K562 (cell line): ENCODE results near the gene CEBPE. TPM values are rescaled to one million over a fixed set of nuclear protein-coding genes. Genes with fewer than 3 reads are reported as not detected.

Experiments used
- ARNT ChIP-seq, 2 experiments: fragments of 450-650 bp; IDR thresholded peaks; 2 replicates each; pipeline ENCODE4 v1.6.1; 2016; ENCODE audit warnings: mild to moderate bottlenecking in 1 of 2
- CHAMP1 ChIP-seq: fragments of 450-650 bp; IDR thresholded peaks from 2 replicates; pipeline ENCODE4 v1.6.1; 2016; ENCODE audit warnings: mild to moderate bottlenecking
- KLF16 ChIP-seq: IDR thresholded peaks from 2 replicates; pipeline ENCODE4 v1.6.1; 2016; ENCODE audit warnings: antibody characterized with exemption
- MEF2D ChIP-seq: conservative IDR thresholded peaks from 2 replicates; pipeline ENCODE4 v1.6.1; 2016; ENCODE audit warnings: low read depth, missing genetic modification characterization, missing compliant biosample characterization
- MLLT1 ChIP-seq, 2 experiments: fragments of 450-650 bp; IDR thresholded peaks; 2 replicates each; pipeline ENCODE4 v1.6.1; 2016
- NBN ChIP-seq: fragments of 450-650 bp; IDR thresholded peaks from 2 replicates; pipeline ENCODE4 v1.6.1; 2016; ENCODE audit warnings: low read depth, mild to moderate bottlenecking
- NR2C1 ChIP-seq, 2 experiments: fragments of 450-650 bp; IDR thresholded peaks; 2 replicates each; pipeline ENCODE4 v1.6.1; 2017; ENCODE audit warnings: mild to moderate bottlenecking in 2 of 2, antibody characterized with exemption in 1 of 2, inconsistent platforms in 1 of 2, missing compliant biosample characterization in 1 of 2, missing genetic modification characterization in 1 of 2
- POLR3A ChIP-seq: IDR thresholded peaks from 2 replicates; pipeline ENCODE4 v1.6.1; 2011; ENCODE audit warnings: borderline replicate concordance, mild to moderate bottlenecking, moderate library complexity; ENCODE audit not compliant: insufficient read length, insufficient read depth; ENCODE audit errors: extremely low read depth
- PYGO2 ChIP-seq: fragments of 450-650 bp; IDR thresholded peaks from 2 replicates; pipeline ENCODE4 v1.6.1; 2016; ENCODE audit warnings: mild to moderate bottlenecking, missing genetic modification characterization, moderate library complexity, missing compliant biosample characterization
- RB1 ChIP-seq: fragments of 450-650 bp; IDR thresholded peaks from 2 replicates; pipeline ENCODE4 v1.6.1; 2017; ENCODE audit warnings: low read depth, mild to moderate bottlenecking
- TEAD4 ChIP-seq, 2 experiments: sonication (generic) in 1 of 2; formaldehyde crosslinking in 1 of 2; IDR thresholded peaks; 2 replicates each; pipeline versions ENCODE4 v1.6.1 to v1.8.0; 2012 to 2022; ENCODE audit warnings: borderline replicate concordance in 1 of 2, inconsistent platforms in 1 of 2, low read length in 1 of 2, mild to moderate bottlenecking in 1 of 2, missing genetic modification reagents in 1 of 2
- ZNF592 ChIP-seq: fragments of 450-650 bp; IDR thresholded peaks from 2 replicates; pipeline ENCODE4 v1.6.1; 2017; ENCODE audit warnings: antibody characterized with exemption, mild to moderate bottlenecking
- polyA plus RNA-seq, 8 experiments: library from polyadenylated mRNA; depleted of rRNA in 4 of 8; stranded (reverse) in 5 of 8; unstranded in 3 of 8; fragments of >200 nt; fragmentation: Nextera tagmentation in 2 of 8; fragmentation: Illumina TruSeq in 1 of 8; extraction: Ambion mirVana in 2 of 8; extraction: Trizol in 1 of 8; gene quantifications; 2 replicates each; pipeline versions ENCODE4 v1.2.1 to v1.2.3, GENCODE V29; 2011 to 2014; ENCODE audit warnings: inconsistent platforms in 1 of 8, missing spikeins in 1 of 8
- total RNA-seq, 7 experiments: library from RNA; depleted of rRNA in 6 of 7; stranded (reverse); fragments of >200 nt in 6 of 7; fragmentation: Illumina TruSeq in 2 of 7; extraction: Trizol in 2 of 7; gene quantifications; 2 replicates each; pipeline versions ENCODE4 v1.2.1 to v1.2.3, GENCODE V29; 2011 to 2021; ENCODE audit warnings: low replicate concordance in 1 of 7
- TF ChIP-seq, protein P1 (sequence below): fragments of 450-650 bp; formaldehyde crosslinking; IDR thresholded peaks from 2 replicates; pipeline ENCODE4 v1.4.0; 2020; ENCODE audit warnings: mild to moderate bottlenecking, moderate library complexity

Gene CEBPE
- total and polyA plus RNA-seq, 9 of the 15 experiments (the other 6 are each of a cell fraction or from before 2014, with no cell fraction given) = 0.09 to 0.15 (median 0.13) TPM; not detected in 6

DNA sequence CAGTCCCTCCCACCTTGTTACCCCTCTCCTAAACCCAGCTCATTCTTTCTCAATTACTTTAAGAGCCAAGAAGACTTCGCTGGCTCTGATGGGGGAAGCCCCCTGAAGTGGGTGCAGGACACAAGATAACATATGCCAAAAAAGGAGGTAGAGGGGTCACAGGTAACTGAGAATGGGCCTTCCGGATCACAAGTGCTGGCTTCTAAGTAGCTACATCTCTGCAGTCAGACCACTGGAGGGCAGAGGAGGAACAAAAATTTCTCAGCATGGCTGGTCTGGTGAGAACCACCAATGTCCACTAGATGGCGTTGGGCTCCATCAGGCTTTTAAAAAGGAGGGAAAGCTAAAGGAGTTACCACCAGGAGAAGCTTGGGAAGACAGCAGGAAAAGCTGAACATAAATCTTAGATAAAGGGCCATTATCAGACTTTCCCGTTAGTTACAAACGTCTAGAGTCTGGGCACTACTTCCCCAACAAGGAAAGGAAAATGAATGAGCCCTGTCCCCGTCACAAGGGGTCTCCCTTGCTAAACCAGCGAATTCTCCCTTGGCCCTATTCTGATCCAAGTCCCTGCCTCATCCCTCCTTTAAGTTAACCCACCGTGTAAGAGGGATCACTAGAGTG lies 50.2 kb downstream of the CEBPE start (continued):
- TF ChIP-seq MLLT1 (IDR thresholded peaks at IDR 0.05) (peak in 1 of 2 experiments; percentile 88; a peak in 2 of 4 replicates), POLR3A (no peak), CHAMP1 (peak; percentile 73; the same call in 1 of the 2 replicates), ARNT (IDR thresholded peaks at IDR 0.05) (peak in 1 of 2 experiments; percentile 67; a peak in 1 of 4 replicates), MEF2D (tag) (no peak), NR2C1 (IDR thresholded peaks at IDR 0.05) (no peak), NR2C1 (tag; IDR thresholded peaks at IDR 0.05) (0 out of 2 replicates have a peak, but pooled peaks have one; percentile 20), ZNF592 (peak; percentile 91), TEAD4 (IDR thresholded peaks at IDR 0.05; ENCODE audit: low read length) (peak; percentile 66), TEAD4 (CRISPR knock-in tag; IDR thresholded peaks at IDR 0.05; ENCODE audit: borderline replicate concordance) (no peak), RB1 (peak; percentile 92), PYGO2 (tag) (no peak), NBN (peak; percentile 68; the same call in 1 of the 2 replicates), KLF16 (peak; percentile 65)
- TF ChIP-seq, protein P1, sequence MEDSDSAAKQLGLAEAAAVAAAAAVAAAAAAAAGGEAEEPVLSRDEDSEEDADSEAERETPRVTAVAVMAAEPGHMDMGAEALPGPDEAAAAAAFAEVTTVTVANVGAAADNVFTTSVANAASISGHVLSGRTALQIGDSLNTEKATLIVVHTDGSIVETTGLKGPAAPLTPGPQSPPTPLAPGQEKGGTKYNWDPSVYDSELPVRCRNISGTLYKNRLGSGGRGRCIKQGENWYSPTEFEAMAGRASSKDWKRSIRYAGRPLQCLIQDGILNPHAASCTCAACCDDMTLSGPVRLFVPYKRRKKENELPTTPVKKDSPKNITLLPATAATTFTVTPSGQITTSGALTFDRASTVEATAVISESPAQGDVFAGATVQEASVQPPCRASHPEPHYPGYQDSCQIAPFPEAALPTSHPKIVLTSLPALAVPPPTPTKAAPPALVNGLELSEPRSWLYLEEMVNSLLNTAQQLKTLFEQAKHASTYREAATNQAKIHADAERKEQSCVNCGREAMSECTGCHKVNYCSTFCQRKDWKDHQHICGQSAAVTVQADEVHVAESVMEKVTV = peak; percentile 57
